ENCODE results near the gene GRID1. TPM values are rescaled to one million over a fixed set of nuclear protein-coding genes. Genes with fewer than 3 reads are reported as not detected.

The GRID1 gene
- total and polyA plus RNA-seq, 10 of the 15 experiments (the other 5 are each of a cell fraction or from before 2014, with no cell fraction given) = 0.04 to 0.62 (median 0.08) TPM; not detected in 5

- TF ChIP-seq, protein P1, sequence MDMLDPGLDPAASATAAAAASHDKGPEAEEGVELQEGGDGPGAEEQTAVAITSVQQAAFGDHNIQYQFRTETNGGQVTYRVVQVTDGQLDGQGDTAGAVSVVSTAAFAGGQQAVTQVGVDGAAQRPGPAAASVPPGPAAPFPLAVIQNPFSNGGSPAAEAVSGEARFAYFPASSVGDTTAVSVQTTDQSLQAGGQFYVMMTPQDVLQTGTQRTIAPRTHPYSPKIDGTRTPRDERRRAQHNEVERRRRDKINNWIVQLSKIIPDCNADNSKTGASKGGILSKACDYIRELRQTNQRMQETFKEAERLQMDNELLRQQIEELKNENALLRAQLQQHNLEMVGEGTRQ (IDR thresholded peaks at IDR 0.05; ENCODE audit: borderline replicate concordance, low read depth, low read length) = no peak
- TF ChIP-seq MYC (IDR thresholded peaks at IDR 0.05; ENCODE audit: insufficient read depth, insufficient read length, insufficient replicate concordance, low read length, severe bottlenecking) (no peak), CREM (IDR thresholded peaks at IDR 0.05; ENCODE audit: low read depth) (peak; percentile 43; the same call in 1 of the 2 replicates), SMAD1 (IDR thresholded peaks at IDR 0.05; ENCODE audit: low read depth, partially characterized antibody) (peak; percentile 61), RAD21 (IDR thresholded peaks at IDR 0.05; ENCODE audit: insufficient read depth, low read depth, low read length) (0 out of 2 replicates have a peak, but pooled peaks have one; percentile 3), BCL11A (IDR thresholded peaks at IDR 0.05; ENCODE audit: low read depth, low read length) (0 out of 2 replicates have a peak, but pooled peaks have one; percentile 8), ZBTB40 (IDR thresholded peaks at IDR 0.05; ENCODE audit: borderline replicate concordance) (no peak), HCFC1 (IDR thresholded peaks at IDR 0.05; ENCODE audit: low read length) (0 out of 2 replicates have a peak, but pooled peaks have one; percentile 3), PML (IDR thresholded peaks at IDR 0.05; ENCODE audit: low read length) (no peak), SMARCA5 (IDR thresholded peaks at IDR 0.05) (peak; percentile 98)
- TF ChIP-seq, protein P2, sequence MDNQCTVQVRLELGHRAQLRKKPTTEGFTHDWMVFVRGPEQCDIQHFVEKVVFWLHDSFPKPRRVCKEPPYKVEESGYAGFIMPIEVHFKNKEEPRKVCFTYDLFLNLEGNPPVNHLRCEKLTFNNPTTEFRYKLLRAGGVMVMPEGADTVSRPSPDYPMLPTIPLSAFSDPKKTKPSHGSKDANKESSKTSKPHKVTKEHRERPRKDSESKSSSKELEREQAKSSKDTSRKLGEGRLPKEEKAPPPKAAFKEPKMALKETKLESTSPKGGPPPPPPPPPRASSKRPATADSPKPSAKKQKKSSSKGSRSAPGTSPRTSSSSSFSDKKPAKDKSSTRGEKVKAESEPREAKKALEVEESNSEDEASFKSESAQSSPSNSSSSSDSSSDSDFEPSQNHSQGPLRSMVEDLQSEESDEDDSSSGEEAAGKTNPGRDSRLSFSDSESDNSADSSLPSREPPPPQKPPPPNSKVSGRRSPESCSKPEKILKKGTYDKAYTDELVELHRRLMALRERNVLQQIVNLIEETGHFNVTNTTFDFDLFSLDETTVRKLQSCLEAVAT (IDR thresholded peaks at IDR 0.05) = peak; percentile 93
These were observed 34.4 kb upstream of the GRID1 start (continued) for GRCh38 chr10:86400705-86401587.
